Thoracic aorta (tissue), 2 donors: ENCODE data around the gene RHBG. TPM values are rescaled to one million over a fixed set of nuclear protein-coding genes. Genes with fewer than 3 reads are reported as not detected.

Source experiments
- ATAC-seq: fragments of 150-250 bp; one replicate; pipeline ENCODE4 v1.8.0; 2017; ENCODE audit warnings: low read depth; ENCODE audit not compliant: insufficient number of reproducible peaks, low FRiP score
- DNase-seq: peaks from one replicate; pipeline ENCODE4 v3.0.0-alpha.2; 2020; ENCODE audit warnings: low spot score
- H3K27ac ChIP-seq, 2 donors: fragments of 200-600 bp; sonication (generic); 1 replicate in 1 of 2; 2 replicates in 1 of 2; pipeline ENCODE4 v1.5.1; 2016; ENCODE audit warnings: mild to moderate bottlenecking in 2 of 2, moderate library complexity in 2 of 2
- H3K27me3 ChIP-seq: fragments of 200-600 bp; sonication (generic); replicated peaks from 2 replicates; pipeline ENCODE4 v1.6.0; 2016; ENCODE audit warnings: mild to moderate bottlenecking; ENCODE audit not compliant: insufficient read depth
- H3K36me3 ChIP-seq: fragments of 200-600 bp; sonication (generic); one replicate; pipeline ENCODE4 v1.5.1; 2016
- H3K4me1 ChIP-seq, 2 donors: fragments of 200-600 bp; sonication (generic); 1 replicate in 1 of 2; 2 replicates in 1 of 2; pipeline versions ENCODE4 v1.5.1 to v1.6.0; 2016; ENCODE audit warnings: low read depth in 2 of 2, mild to moderate bottlenecking in 1 of 2; ENCODE audit not compliant: control insufficient read depth in 1 of 2
- H3K4me3 ChIP-seq: fragments of 200-600 bp; sonication (generic); 2 replicates; pipeline ENCODE4 v1.5.1; 2016; ENCODE audit warnings: mild to moderate bottlenecking
- H3K9me3 ChIP-seq: fragments of 200-600 bp; sonication (generic); 2 replicates; pipeline ENCODE4 v1.5.1; 2016
- CTCF ChIP-seq: fragments of 200-600 bp; sonication (generic); IDR thresholded peaks from one replicate; pipeline ENCODE4 v1.5.1; 2019; ENCODE audit warnings: antibody characterized with exemption
- total RNA-seq, 2 donors: library from RNA; depleted of rRNA; stranded (reverse); fragments of >200 nt; gene quantifications; one replicate each; pipeline versions ENCODE4 v1.1.0 to v1.2.3, GENCODE V29; 2016

RHBG gene
- total RNA-seq, 2 donors from 2014 or later: not detected

GRCh38 chr1:156431366-156431765 lies 62.4 kb downstream of the RHBG start:
- peaks cover 5 to 11% of the 10 kb centered on the region in 2 donors for H3K4me1 ChIP-seq
- no peak overlapping the region for H3K4me3 ChIP-seq
- ATAC-seq (no peak), DNase-seq (no peak)
- H3K27me3 ChIP-seq: peaks cover 41% of the 10 kb centered on the region
- H3K36me3 ChIP-seq: no peaks in the 10 kb centered on the region
- TF ChIP-seq CTCF: no peak
- no peak overlapping the region for H3K27ac ChIP-seq
- H3K9me3 ChIP-seq: no peaks in the 10 kb centered on the region

GRCh38 chr1:156431769-156432668 lies 63.0 kb downstream of the RHBG start:
- no peaks in the 10 kb centered on the region for H3K9me3 ChIP-seq
- H3K27me3 ChIP-seq: peaks cover 48% of the 10 kb centered on the region
- H3K27ac ChIP-seq: no peak overlapping the region
- ATAC-seq: no peak
- TF ChIP-seq CTCF: no peak
- H3K4me1 ChIP-seq: peaks cover 9 to 16% of the 10 kb centered on the region in 2 donors
- no peak for DNase-seq
- no peak overlapping the region for H3K4me3 ChIP-seq
- H3K36me3 ChIP-seq: no peaks in the 10 kb centered on the region

- ATAC-seq: no peak
- DNase-seq: no peak
- H3K9me3 ChIP-seq: no peaks in the 10 kb centered on the region
- H3K4me1 ChIP-seq: peaks cover 9 to 16% of the 10 kb centered on the region in 2 donors
- no peak overlapping the region for H3K27ac ChIP-seq
- TF ChIP-seq CTCF: no peak
- no peak overlapping the region for H3K4me3 ChIP-seq
- H3K27me3 ChIP-seq: peaks cover 54% of the 10 kb centered on the region
- no peaks in the 10 kb centered on the region for H3K36me3 ChIP-seq
These were observed 63.6 kb downstream of the RHBG start for GRCh38 chr1:156432669-156433018.

- Histone ChIP-seq H3K27ac (no peak overlapping the region), H3K4me1 (peaks cover 9 to 16% of the 10 kb centered on the region in 2 donors), H3K4me3 (no peak overlapping the region), H3K9me3 (no peaks in the 10 kb centered on the region), H3K36me3 (no peaks in the 10 kb centered on the region), H3K27me3 (peaks cover 58% of the 10 kb centered on the region)
- no peak for TF ChIP-seq CTCF
- DNase-seq (no peak), ATAC-seq (no peak)
These were observed 64.0 kb downstream of the RHBG start for GRCh38 chr1:156433032-156433431.

- no peaks in the 10 kb centered on the region for H3K36me3 ChIP-seq
- H3K27me3 ChIP-seq: peaks cover 63% of the 10 kb centered on the region
- no peaks in the 10 kb centered on the region for H3K9me3 ChIP-seq
- DNase-seq (no peak), ATAC-seq (no peak)
- H3K27ac ChIP-seq: no peak overlapping the region
- no peak for TF ChIP-seq CTCF
- peaks cover 9 to 16% of the 10 kb centered on the region in 2 donors for H3K4me1 ChIP-seq
- H3K4me3 ChIP-seq: no peak overlapping the region
These were observed 64.6 kb downstream of the RHBG start for GRCh38 chr1:156433602-156434001.

Other genes with a start within 250 kb of the RHBG start
- gene SEMA4A, start 215.6 kb upstream of the RHBG start, total RNA-seq: 10 to 100 TPM; 12.7 to 15.8 TPM
- gene SLC25A44, start 175.1 kb upstream of the RHBG start, total RNA-seq: 10 to 100 TPM; 10.7 to 23.7 TPM
- 10 to 100 TPM; 26.4 to 33.2 TPM for gene PMF1, start 156.2 kb upstream of the RHBG start, total RNA-seq
- not detected for gene BGLAP, start 127.0 kb upstream of the RHBG start, total RNA-seq
- 1 to 10 TPM in 1 of 2 donors, under 1 TPM in 1; 0.27 to 2.5 TPM for gene PAQR6, start 121.2 kb upstream of the RHBG start, total RNA-seq
- 10 to 100 TPM; 57.8 to 72.7 TPM for gene SMG5, start 86.4 kb upstream of the RHBG start, total RNA-seq
- 1 to 10 TPM in 1 of 2 donors, under 1 TPM in 1; 0.56 to 5.0 TPM for gene TMEM79, start 84.9 kb upstream of the RHBG start, total RNA-seq
- gene GLMP, start 73.5 kb upstream of the RHBG start, total RNA-seq: 10 to 100 TPM; 27.7 to 60.1 TPM
- gene VHLL, start 69.9 kb upstream of the RHBG start, total RNA-seq: not detected
- gene CCT3, start 30.9 kb upstream of the RHBG start, total RNA-seq: 100 to 1,000 TPM; 104 to 106 TPM
- not detected for gene TSACC, start 30.7 kb upstream of the RHBG start, total RNA-seq
- 100 to 1,000 TPM in 1 of 2 donors, 10 to 100 TPM in 1; 76.1 to 101 TPM for gene MEF2D, start 131.6 kb downstream of the RHBG start, total RNA-seq
- 1 to 10 TPM; 2.2 to 3.5 TPM for gene IQGAP3, start 203.4 kb downstream of the RHBG start, total RNA-seq
- not detected for gene TTC24, start 210.5 kb downstream of the RHBG start, total RNA-seq
- gene NAXE, start 222.6 kb downstream of the RHBG start, total RNA-seq: 10 to 100 TPM; 38.3 to 66.5 TPM
- gene GPATCH4, start 232.3 kb downstream of the RHBG start, total RNA-seq: 10 to 100 TPM in 1 of 2 donors, 1 to 10 TPM in 1; 8.1 to 69.3 TPM